NK-92 treated with Interleukin-12 subunit alpha and Interleukin-12 subunit beta, amount 100 ng/mL, for 24 hours (cell line): ENCODE results near the gene ANKHD1.

ENCODE experiments used
- DNase-seq: peaks from one replicate; lab custom pipeline; 2025; lab: John Stamatoyannopoulos, UW

The ANKHD1 gene

DNA sequence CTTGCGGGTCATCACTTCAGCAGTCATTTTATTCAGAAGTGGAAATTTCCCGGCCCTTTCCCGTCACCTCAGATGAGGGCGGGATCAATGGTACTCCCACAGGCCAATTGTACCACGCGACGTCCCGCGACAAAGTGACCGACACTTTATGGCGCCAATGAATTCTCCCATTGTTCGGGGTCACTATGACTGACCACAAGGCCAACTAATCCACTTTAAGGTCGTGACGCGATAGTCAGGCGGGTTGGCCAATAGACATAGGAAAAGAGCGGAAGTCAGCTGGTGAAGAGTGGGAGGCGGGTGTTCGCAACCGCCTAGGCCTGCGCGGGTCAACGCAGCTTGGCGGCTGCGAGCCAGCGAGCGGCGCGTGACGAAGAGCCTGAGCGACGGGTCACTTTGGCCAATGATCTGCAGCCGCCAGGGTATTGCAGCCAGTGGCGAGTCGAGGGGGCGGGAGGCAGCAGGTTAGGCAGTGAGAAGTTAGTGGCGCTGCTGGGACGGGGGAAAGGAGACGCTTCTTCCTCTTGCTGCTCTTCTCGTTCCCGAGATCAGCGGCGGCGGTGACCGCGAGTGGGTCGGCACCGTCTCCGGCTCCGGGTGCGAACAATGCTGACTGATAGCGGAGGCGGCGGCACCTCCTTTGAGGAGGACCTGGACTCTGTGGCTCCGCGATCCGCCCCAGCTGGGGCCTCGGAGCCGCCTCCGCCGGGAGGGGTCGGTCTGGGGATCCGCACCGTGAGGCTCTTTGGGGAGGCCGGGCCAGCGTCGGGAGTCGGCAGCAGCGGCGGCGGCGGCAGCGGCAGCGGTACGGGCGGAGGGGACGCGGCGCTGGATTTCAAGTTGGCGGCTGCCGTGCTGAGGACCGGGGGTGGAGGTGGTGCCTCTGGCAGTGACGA, at the start of gene ANKHD1:
Gene ANKHD1, plus strand, starts transcription at position 472 of the 896 bp plus-strand sequence. Its CDS starts 135 bp downstream, at position 607.
- peak; percentile 98 for DNase-seq

- no peak for DNase-seq
Measured at GRCh38 chr5:140355546-140355945, 46.1 kb upstream of the ANKHD1 start.

GRCh38 chr5:140356853-140357725, 44.5 kb upstream of the ANKHD1 start:
- no peak for DNase-seq

- DNase-seq = peak; percentile 66
Measured at GRCh38 chr5:140357726-140358093, 43.9 kb upstream of the ANKHD1 start.

GRCh38 chr5:140358738-140359310, 42.8 kb upstream of the ANKHD1 start:
- DNase-seq = no peak

GRCh38 chr5:140360101-140360500, 41.5 kb upstream of the ANKHD1 start, which contains the start of gene SLC4A9:
SLC4A9 (plus strand) TSS chr5:140360194; CDS start chr5:140360237, 43 bp downstream.
- no peak for DNase-seq

DNA sequence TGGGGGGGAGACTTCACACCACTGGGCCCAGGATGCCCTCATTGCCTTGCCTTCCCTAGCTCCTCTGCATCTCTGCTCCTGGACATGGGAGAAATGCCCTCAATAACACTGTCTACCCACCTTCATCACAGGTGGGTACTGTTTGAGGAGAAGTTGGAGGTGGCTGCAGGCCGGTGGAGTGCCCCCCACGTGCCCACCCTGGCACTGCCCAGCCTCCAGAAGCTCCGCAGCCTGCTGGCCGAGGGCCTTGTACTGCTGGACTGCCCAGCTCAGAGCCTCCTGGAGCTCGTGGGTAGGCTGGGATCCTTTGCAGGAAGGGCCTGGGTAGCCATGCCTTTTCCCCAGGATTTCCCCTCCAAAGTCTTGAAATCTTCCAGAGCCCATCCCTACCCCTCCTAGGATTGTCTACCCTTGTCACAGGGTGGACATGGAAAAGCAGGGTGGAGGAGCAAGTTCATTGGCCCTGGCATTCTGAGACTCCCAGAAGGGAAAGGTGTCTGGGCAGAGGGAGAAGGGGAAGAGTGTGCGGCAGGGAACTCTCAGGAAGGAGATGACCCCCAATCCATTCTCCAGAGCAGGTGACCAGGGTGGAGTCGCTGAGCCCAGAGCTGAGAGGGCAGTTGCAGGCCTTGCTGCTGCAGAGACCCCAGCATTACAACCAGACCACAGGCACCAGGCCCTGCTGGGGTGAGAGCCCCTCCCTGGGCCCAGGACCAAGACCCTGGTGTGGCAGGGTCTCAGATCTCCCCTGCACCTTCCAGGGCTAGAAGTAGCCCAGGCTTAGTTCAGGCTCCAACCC, 40.8 kb upstream of the ANKHD1 start:
- no peak for DNase-seq

DNA sequence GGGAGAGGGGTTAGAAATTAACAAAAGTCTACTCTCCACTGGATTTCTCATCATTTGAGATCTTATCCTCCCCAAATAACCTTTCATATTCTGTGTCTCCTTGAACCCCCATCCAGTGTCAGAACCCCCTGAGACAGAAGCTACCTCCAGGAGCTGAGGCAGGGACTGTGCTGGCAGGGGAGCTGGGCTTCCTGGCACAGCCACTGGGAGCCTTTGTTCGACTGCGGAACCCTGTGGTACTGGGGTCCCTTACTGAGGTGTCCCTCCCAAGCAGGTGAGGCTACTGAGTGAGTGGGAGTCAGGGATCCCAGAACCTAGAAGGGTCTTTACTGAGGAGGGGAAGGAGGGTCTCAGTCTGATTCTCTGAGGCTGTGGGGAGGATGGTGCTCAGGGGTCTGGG, 39.7 kb upstream of the ANKHD1 start:
- DNase-seq = no peak

GRCh38 chr5:140362311-140362710, 39.3 kb upstream of the ANKHD1 start:
- no peak for DNase-seq

GRCh38 chr5:140362875-140363630, 38.6 kb upstream of the ANKHD1 start:
- peak; percentile 51 for DNase-seq

- DNase-seq = no peak
Measured at GRCh38 chr5:140363631-140364471, 37.8 kb upstream of the ANKHD1 start.

DNA sequence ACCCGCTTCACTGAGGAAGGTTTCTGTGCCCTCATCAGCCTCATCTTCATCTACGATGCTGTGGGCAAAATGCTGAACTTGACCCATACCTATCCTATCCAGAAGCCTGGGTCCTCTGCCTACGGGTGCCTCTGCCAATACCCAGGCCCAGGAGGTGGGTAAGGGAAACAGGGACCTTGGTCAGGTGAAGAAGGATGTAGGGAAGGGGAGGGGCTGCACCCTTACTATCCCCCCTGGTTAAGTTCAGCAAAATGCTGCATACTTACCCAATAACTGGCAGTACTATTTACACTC, 37.2 kb upstream of the ANKHD1 start:
- no peak for DNase-seq

DNA sequence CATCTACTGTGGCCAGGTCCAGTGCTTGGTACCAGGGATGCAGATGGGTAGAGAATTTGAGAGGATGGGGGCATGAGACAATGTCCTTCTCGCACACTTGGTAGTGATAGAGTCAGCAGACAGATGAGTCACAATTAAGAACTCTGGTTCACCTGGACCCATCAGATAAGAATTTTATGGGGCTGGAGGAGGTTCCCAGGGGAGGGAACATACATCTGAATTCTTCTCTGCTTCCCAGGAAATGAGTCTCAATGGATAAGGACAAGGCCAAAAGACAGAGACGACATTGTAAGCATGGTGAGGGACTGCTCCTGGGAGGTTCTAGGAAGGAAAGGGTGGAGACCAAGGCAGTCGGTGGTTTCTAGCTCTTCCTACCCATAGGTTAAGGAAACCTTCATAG, 36.4 kb upstream of the ANKHD1 start:
- DNase-seq = no peak

GRCh38 chr5:140365941-140366340, 35.7 kb upstream of the ANKHD1 start:
- DNase-seq = no peak

GRCh38 chr5:140366589-140367255, 34.9 kb upstream of the ANKHD1 start:
- no peak for DNase-seq

DNA sequence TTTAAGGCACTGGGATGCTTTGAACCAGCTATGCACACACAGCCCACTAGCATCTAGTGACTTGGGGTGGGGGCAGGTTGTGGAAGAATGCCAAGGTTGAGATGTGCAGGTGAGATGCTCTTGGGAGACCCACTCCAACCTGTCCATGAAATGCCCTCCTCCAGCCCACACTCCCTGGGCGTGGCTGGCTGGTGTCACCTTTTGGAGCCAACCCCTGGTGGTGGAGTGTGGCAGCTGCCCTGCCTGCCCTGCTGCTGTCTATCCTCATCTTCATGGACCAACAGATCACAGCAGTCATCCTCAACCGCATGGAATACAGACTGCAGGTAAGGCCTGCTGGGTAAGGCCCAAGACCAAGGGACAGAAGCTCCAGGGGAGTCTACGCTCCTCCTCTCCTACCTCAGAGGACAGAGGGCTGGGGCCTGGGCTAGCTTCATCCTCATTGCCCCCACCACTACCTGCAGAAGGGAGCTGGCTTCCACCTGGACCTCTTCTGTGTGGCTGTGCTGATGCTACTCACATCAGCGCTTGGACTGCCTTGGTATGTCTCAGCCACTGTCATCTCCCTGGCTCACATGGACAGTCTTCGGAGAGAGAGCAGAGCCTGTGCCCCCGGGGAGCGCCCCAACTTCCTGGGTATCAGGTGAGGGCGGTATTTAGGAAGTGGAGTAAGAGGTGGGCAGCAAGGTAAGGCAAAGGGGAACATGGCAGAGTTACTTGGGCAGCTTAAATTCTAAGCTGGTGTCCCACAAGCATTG, 34.2 kb upstream of the ANKHD1 start:
- DNase-seq = no peak

GRCh38 chr5:140371356-140372151, 30.1 kb upstream of the ANKHD1 start:
- no peak for DNase-seq

DNA sequence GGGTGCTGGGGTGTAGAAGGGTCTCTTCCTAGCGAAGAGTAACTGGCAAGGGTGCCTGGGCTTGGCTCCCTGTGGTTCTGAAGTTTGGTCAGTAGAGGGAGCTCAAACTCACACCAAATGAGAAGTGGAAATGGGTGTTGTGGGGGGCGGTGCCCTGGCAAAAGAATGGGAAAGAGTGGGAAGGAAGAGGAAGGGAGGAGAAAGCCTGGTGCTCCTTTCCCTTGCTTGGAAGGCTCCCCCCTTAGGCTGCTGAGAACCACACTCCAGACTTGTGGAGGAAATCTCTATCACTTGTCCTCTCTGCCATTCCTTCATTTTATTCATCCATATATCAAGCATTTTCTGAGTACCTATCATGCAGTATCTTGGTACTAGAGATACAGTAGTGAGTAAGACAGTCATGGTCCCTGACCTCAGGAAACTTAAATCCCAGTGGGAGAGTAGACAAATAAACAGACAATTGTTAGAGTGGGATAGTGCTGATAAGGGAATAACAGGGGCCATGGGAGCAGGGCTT, 28.6 kb upstream of the ANKHD1 start:
- DNase-seq = no peak
